SHP77 treated with DMSO at 0.1 percent for 48 hours (cell line): ENCODE measurements around the gene OTX1.
"Not testable (repeated sequence)": the region's sequence is repeated elsewhere in the genome, so short reads cannot be mapped to it uniquely, and the experiment has no call there.

Experiments used
- DNase-seq: peaks from one replicate; lab custom pipeline; 2025; lab: John Stamatoyannopoulos, UW

The OTX1 gene

DNA sequence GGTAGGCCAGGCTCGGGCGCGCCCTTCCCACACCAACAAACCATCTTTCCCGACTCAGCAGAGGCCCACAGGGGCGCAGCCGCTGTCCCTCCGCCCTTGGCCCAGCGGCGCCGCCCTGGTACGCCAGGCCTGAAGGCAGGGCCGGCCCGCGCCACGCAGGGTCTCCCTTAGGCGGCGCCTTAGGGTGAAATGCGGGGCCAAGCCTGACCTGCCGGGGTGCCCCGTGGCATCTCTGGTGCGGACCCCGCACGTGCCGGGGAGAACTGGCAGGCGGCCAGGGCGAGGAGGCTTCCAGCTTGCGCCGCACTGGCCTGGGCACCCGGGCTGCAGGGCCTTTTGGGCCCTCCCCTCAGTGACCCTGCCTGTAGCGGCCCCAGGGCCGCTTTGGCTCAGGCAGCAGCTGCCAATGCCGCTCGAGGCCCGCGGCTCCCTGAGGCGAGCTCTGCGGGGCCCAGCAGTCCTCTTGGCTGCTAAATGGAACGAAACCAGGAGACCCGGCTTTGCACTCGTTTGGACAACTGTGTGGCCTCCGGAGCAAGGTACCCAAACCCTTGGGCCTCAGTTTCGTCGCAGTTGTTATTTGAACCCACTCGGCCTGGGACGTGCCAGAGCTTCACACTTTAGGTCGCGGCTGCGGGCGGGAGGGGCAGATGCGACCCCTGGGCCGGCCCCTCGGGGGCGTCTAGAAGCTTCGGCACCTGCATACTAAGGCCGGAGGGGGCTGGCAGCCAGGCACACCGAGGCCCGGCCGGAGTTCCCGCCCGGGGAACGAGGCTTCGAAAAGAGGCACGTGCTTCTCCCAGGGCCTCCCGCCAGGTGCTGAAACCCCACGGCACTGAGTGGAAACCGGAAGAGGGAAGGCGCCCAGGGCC, 8.5 kb downstream of the OTX1 start:
- no peak for DNase-seq

DNA sequence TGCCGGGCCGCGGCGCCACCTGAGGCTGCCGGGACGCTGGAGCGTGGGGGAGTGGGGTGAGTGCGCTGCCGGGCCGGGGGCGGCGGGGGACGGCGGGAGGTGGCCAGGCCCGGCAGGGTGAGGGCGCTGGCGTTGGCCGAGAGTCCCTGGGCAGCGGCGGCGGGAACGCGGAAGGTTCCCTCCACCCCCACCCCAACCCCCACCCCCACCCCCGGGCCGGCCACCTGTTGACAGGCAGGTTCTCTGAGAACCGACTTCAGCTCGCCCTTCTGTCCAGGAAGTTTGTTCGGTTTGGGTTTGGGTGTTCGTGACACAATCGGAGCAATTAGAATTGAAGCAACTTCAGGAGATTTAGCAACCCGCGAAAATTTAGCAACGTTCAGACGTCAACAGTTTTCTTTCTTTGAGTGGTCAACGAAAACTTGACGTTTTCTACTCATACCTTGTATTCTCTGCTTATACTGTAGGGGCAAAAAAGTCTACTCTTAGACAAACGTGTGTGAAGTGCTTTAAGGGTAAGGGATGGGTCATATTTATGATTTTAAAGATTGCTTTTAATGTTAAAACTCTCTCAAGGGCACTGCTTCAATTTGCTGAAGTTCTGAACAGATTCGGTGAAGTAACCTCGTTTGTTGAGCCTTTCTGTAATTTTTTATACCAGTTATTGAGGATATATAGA, 9.3 kb downstream of the OTX1 start:
- DNase-seq = no peak

GRCh38 chr2:63060472-63060991, 9.9 kb downstream of the OTX1 start:
- DNase-seq = no peak

DNA sequence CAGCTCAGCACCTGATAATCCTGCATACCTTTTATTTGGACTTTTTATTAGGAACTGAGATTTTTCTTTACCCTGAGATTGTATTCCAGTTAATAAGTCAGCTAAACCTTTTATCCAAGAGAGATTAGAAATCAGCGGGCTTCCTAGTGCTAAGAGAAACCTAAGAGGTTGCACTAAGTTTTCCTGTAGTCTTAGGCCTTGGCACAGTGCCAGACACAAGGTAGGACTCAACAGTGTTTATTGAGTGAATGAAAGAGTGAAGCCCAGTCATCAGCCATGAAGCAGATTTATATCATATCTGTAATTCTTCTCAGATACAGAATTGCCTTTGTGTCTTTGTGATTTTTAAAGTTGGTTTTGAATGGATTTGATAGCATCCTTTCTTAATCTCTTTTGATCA, 13.6 kb downstream of the OTX1 start:
- DNase-seq = no peak

DNA sequence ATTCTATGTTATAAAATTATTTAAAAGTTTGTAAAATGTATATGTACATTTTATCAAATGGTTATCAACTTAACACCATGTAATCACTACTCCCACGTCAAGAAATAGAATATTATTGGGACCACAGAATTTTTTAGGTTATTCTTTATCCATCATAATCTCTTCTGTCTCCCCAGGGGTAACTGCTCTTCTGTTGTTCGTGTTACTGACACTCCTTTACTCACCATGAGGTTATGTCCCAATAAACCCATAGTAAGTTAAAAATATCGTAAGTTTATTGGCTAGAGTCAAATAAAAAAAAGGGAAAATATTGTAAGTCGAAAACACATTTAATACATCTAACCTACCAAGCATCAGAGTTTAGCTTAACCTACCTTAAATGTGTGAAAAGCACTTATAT, 14.0 kb downstream of the OTX1 start:
- no peak for DNase-seq

DNA sequence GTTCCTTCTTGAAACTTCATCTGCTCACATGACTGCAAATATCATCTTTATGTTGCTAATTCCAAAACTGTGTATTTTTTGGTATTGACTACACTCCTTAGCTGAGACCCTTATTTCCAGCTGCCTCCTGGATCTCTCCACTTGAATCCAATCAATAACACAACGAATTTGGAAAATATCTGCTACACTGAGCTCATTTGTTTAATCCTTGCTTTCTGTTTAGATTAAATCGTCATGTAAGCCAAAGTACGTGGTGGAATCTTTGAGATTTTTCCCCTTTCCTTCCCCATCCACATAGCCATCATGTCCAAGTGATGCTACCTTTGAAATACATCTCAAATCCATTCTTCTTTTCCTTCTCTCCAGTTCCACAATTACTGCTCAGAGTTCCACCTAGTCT, 15.6 kb downstream of the OTX1 start:
- DNase-seq = no peak

- DNase-seq = no peak
Observed at GRCh38 chr2:63066838-63067237, 16.2 kb downstream of the OTX1 start.

- no peak for DNase-seq
Observed at GRCh38 chr2:63071664-63072063, 21.0 kb downstream of the OTX1 start.

GRCh38 chr2:63073994-63074393, 23.4 kb downstream of the OTX1 start:
- no peak for DNase-seq

DNA sequence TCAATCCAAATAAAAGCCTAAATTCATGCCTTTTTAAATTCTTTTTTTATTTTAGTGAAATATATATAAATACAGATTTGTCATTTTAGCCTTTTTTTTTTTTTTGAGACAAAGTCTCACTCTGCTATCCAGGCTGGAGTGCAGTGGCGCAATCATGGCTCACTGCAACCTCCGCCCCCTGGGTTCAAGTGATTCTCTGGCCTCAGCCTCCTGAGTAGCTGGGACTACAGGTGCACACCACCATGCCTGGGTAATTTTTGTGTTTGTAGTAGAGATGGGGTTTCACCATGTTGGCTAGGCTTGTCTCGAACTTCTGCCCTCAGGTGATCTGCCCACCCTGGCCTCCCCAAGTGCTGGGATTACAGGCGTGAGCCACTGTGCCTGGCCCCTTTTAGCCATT, 23.8 kb downstream of the OTX1 start:
- DNase-seq = not testable (repeated sequence)

DNA sequence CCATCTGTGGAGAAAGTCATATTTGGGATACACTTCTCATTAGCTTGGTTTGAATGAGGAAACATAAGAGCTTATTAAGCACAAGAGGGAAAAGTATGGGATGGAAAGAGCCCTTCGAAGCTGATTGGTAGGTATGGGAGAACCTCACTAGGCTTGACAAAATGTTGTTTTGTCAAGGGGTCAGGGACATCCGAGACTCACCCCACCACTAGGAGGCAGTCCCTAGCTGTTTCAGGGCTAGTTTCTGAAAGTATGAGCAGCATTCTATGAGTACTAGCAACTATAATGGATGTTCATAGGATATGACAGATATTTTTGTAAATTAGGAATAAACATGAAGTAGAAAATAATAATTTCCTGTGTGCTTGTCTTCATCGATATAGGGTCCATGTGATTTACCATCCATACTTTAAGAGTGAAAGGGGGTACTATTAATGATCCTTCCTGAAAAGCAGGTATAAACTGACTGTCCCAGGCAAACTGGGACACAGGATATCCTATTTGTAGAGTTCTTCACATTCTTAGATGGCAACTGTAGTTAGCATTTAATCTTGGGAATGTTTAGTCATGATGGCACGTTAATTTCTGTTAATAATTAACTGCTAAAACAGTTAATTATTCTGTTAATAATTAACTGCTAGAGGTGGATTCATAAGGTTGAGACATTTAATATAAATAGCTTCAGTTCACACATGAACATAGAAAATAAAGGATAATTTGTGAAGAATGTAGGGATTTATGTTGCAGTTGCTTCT, 28.4 kb downstream of the OTX1 start:
- DNase-seq = no peak

- DNase-seq = no peak
Observed at GRCh38 chr2:63081404-63081803, 30.8 kb downstream of the OTX1 start.

DNA sequence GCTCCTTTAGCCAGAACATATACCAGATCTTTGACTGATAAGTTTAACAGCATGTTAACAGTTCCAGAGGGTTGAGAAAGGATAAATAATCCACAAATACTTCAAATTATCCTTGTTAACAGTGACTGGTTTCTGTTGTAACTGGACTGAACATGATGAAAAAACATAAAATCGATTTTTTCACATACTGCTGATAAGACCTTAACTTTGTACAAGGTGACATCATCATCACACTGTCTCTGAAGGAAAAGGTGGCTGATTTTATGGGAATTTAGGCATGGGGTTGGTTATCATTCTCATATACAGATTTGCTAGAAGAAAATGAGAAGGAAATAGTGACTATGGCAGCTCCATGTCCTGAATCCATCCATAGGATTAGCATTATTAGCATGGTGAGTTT, 36.1 kb downstream of the OTX1 start:
- DNase-seq = no peak

DNA sequence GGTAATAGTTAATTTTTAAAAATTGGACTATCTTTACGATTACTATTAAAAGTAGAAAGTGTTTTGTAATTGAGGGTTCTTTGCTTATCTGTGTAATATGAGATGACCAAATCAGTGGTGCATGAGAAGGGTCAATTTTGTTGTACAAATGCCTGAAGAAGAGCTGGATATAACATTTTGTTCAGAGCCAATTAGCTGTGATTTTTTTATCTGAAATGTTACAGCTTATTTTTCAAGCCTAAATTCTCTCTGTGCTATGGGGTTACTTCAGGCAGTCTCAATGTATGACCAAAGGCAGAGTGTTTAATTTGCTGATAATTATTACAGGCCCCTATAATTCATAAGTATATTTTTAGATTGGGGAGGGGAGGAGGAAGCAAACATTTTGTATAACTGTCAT, 41.8 kb downstream of the OTX1 start:
- DNase-seq = no peak

DNA sequence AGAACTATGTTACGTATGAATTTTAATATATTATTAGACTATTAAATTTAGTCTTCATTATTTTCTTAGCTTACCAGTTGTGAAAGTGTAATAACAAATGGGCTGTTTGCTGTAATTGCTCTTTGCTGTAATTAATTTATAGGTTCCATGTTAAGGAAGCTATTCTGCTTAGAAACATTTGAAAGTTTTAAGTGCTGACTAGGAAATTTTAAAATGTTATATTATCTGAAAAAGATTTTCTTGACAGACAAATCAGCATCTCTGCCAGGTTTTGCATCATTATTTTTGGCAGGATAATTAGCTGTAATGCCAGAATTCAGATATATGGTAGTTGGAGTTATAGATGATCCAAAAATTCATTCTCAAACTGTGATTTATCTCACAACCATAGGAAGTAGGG, 42.2 kb downstream of the OTX1 start:
- no peak for DNase-seq

- no peak for DNase-seq
Observed at GRCh38 chr2:63093502-63093901, 42.9 kb downstream of the OTX1 start.

- no peak for DNase-seq
Observed at GRCh38 chr2:63096491-63096890, 45.9 kb downstream of the OTX1 start.

DNA sequence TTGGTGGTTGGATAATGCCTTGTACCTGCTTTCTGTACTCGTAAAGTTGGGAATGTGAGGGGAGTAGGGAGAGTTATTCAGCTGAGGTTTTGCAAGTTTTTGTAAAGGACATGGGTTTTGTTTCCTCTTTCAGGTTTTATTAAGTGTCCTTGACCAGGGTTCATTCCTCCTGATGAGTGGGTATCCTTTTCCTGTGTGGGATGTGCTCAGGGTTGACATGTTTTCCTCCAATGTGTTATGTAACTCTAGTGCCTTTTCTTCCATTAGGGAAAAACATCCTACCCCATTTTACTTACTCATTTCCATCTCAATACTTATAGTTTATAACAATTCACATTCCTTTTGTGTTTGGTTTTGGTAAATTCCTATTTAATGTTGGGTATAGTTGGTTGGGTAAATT, 48.4 kb downstream of the OTX1 start:
- no peak for DNase-seq

DNA sequence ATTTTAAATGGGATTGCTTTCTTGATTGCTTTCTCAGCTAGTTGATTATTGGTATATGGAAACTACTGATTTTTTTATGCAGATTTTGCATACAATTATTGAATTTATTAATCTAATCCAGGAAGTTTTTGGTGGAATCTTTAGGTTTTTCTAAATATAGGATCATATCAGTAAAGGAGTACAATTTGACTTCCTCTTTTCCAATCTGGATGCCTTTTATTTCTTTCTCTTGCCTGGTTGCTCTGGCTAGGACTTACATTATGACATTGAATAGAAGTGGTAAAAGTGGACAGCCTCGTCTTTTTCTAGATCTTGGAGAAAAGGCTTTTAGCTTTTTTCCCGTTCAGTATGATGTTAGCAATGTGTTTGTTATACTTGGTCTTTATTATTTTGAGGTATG, 51.3 kb downstream of the OTX1 start:
- no peak for DNase-seq

- no peak for DNase-seq
Observed at GRCh38 chr2:63104482-63104881, 53.9 kb downstream of the OTX1 start.
